Measurements from ENCODE around the gene RFX2.
A peak's percentile ranks its signal among the peaks of the same experiment; 100 is the strongest.

The RFX2 gene

DNA sequence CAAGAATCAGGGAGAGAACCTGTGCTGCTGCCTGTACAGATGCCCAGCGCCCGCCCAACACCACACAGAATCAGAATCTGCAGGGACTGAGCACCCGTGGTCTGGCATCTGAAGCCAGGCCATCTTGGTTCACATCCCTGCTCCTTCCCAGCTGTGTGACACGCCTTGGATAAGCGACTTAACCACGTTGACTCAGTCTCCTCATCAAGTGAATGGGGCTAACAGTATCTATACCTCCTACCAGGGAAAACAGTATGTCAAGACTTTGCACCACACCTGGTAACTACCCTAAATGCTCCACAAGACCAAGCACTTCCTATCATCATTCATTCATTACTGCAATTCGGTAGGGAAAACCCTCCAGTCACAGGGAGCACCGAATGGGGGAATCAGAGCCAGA, 133.5 kb downstream of the RFX2 start:
- Histone ChIP-seq H2AFZ (ENCODE audit: low read depth, low read length, severe bottlenecking) (no peak overlapping the region), H3K27me3 (ENCODE audit: low read length) (no peaks in the 10 kb centered on the region), H3K27ac (ENCODE audit: low read depth, low read length) (peak overlapping the region; percentile 63; the same call in 1 of the 2 replicates), H3K4me3 (ENCODE audit: insufficient read depth, low read length, poor library complexity, severe bottlenecking) (peak overlapping the region; percentile 95), H3F3A (ENCODE audit: insufficient read depth) (0 out of 2 replicates have a peak, but pooled peaks cover 8% of the 10 kb centered on the region), H3K4me2 (ENCODE audit: low read depth, low read length, poor library complexity, severe bottlenecking) (peak overlapping the region; percentile 97), H3K9me3 (ENCODE audit: insufficient read depth, low read length) (no peaks in the 10 kb centered on the region), H3K9me2 (replicated peaks; ENCODE audit: insufficient read depth, low read length) (no peaks in the 10 kb centered on the region), H3K36me3 (ENCODE audit: low read length) (no peaks in the 10 kb centered on the region), H3K9ac (ENCODE audit: low read length) (peak overlapping the region; percentile 99), H4K20me1 (ENCODE audit: low read depth, low read length) (peaks cover 3% of the 10 kb centered on the region; the same call in 1 of the 2 replicates), H3K79me2 (ENCODE audit: insufficient read depth, low read length) (peaks cover 84% of the 10 kb centered on the region)
- TF ChIP-seq EZH2phosphoT487 (conservative IDR thresholded peaks at IDR 0.05; ENCODE audit: low read length) = no peak
- TF ChIP-seq CTCF (IDR thresholded peaks at IDR 0.05; ENCODE audit: insufficient read depth, low read length, poor library complexity, severe bottlenecking) = no peak

- Histone ChIP-seq H2AFZ (ENCODE audit: low read depth, low read length, severe bottlenecking) (no peak overlapping the region), H3K9me2 (replicated peaks; ENCODE audit: insufficient read depth, low read length) (no peaks in the 10 kb centered on the region), H3K4me2 (ENCODE audit: low read depth, low read length, poor library complexity, severe bottlenecking) (peak overlapping the region; percentile 97), H3K27ac (ENCODE audit: low read depth, low read length) (peak overlapping the region; percentile 37), H4K20me1 (ENCODE audit: low read depth, low read length) (peaks cover 8% of the 10 kb centered on the region; the same call in 1 of the 2 replicates), H3F3A (ENCODE audit: insufficient read depth) (0 out of 2 replicates have a peak, but pooled peaks cover 7% of the 10 kb centered on the region), H3K4me3 (ENCODE audit: insufficient read depth, low read length, poor library complexity, severe bottlenecking) (peak overlapping the region; percentile 13), H3K9ac (ENCODE audit: low read length) (peak overlapping the region; percentile 30), H3K9me3 (ENCODE audit: insufficient read depth, low read length) (no peaks in the 10 kb centered on the region), H3K27me3 (ENCODE audit: low read length) (no peaks in the 10 kb centered on the region), H3K79me2 (ENCODE audit: insufficient read depth, low read length) (peaks cover 95% of the 10 kb centered on the region), H3K36me3 (ENCODE audit: low read length) (no peaks in the 10 kb centered on the region)
- no peak for TF ChIP-seq EZH2phosphoT487 (conservative IDR thresholded peaks at IDR 0.05; ENCODE audit: low read length)
- TF ChIP-seq CTCF (IDR thresholded peaks at IDR 0.05; ENCODE audit: insufficient read depth, low read length, poor library complexity, severe bottlenecking) = no peak
Observed at GRCh38 chr19:5975388-5975728, 134.9 kb downstream of the RFX2 start.

DNA sequence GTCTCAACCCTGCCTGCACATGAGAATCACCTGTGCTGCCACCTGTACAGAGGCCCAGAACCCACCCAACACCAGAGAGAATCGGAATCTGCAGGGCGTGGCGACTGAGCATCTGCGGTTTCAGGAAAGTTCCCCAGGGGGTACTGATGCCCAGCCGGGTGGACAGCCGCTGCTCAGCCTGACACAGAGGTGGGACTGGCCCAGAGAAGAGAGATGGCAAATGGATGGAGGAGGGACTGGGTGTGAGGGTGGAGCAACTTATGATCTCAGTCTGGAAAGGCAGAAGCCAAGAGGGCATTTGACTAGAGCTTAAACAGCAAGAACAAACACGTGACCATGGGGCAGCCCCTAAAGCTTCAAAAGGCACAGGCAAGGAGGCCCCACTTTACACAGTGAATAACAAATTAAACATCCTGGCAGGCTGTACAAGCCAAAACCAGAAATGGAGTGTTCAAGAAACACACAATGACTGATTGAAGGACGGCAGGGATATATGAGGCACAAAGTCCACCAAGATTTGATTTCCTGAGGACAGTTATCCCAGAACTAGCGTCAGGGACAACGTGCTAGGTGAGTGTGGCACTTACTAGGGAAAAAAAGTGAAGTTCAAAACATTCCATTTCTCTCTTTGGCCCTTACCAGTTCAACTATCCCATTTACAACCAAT, 135.4 kb downstream of the RFX2 start:
- peak overlapping the region; percentile 13 for H3K4me3 ChIP-seq (ENCODE audit: insufficient read depth, low read length, poor library complexity, severe bottlenecking)
- peak overlapping the region; percentile 97 for H3K4me2 ChIP-seq (ENCODE audit: low read depth, low read length, poor library complexity, severe bottlenecking)
- H3K27me3 ChIP-seq (ENCODE audit: low read length) = no peaks in the 10 kb centered on the region
- no peaks in the 10 kb centered on the region for H3K9me3 ChIP-seq (ENCODE audit: insufficient read depth, low read length)
- TF ChIP-seq CTCF (IDR thresholded peaks at IDR 0.05; ENCODE audit: insufficient read depth, low read length, poor library complexity, severe bottlenecking) (no peak), EZH2phosphoT487 (conservative IDR thresholded peaks at IDR 0.05; ENCODE audit: low read length) (no peak)
- H3K36me3 ChIP-seq (ENCODE audit: low read length) = no peaks in the 10 kb centered on the region
- H3K27ac ChIP-seq (ENCODE audit: low read depth, low read length) = peak overlapping the region; percentile 37
- H2AFZ ChIP-seq (ENCODE audit: low read depth, low read length, severe bottlenecking) = no peak overlapping the region
- H4K20me1 ChIP-seq (ENCODE audit: low read depth, low read length) = peaks cover 9% of the 10 kb centered on the region; the same call in 1 of the 2 replicates
- H3F3A ChIP-seq (ENCODE audit: insufficient read depth) = 0 out of 2 replicates have a peak, but pooled peaks cover 4% of the 10 kb centered on the region
- H3K9me2 ChIP-seq (replicated peaks; ENCODE audit: insufficient read depth, low read length) = no peaks in the 10 kb centered on the region
- H3K9ac ChIP-seq (ENCODE audit: low read length) = peak overlapping the region; percentile 30
- peaks cover 95% of the 10 kb centered on the region for H3K79me2 ChIP-seq (ENCODE audit: insufficient read depth, low read length)
